Measurements from ENCODE around the gene NFKB1. TPM values are rescaled to one million over a fixed set of nuclear protein-coding genes. Genes with fewer than 3 reads are reported as not detected.

NFKB1 gene
- total RNA-seq, 4 donors from 2014 or later: 18.8 to 56.3 (median 30.8) TPM

DNA sequence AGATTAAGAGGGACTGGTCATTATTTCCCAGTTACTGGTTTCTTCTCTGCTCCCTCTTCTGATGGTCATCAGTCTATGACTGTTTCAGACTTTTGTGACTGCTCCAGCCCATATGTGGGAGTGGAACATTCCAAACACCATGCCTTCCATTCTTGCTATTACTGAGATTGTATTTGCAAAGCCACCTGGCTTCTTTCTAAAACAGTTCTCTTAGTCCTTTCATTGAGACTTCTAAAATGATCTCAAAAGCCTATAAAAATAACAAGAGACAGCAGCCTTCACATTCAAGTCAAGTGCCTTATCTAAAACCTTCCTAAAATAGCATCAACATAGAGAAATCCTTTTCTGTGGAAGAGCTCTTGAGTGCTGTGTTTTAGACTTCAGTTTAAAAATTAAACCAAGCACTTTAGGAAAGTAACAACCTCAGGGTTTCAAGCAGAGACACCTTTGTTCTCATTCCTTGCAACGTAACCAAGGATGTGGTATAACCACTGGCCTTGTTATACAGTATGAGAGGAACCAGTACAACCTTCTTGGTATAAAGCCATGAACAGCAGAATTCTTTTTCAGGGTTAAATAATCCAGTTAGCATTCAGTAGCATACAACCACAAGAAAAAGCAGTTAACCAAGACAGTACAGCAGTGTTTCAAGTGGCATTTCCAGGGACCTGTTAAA, 97.1 kb downstream of the NFKB1 start:
- no peaks in the 10 kb centered on the region for H3K27me3 ChIP-seq
- H3K27ac ChIP-seq: peak overlapping the region; percentile 26 to 85
- no peaks in the 10 kb centered on the region for H3K9me3 ChIP-seq
- intact Hi-C loops (cut with DNase I; ENCODE audit: low total_unique reads): no loop called here
- H3K4me1 ChIP-seq: no peaks in the 10 kb centered on the region
- no peaks in the 10 kb centered on the region for H3K36me3 ChIP-seq
- TF ChIP-seq, protein P1, sequence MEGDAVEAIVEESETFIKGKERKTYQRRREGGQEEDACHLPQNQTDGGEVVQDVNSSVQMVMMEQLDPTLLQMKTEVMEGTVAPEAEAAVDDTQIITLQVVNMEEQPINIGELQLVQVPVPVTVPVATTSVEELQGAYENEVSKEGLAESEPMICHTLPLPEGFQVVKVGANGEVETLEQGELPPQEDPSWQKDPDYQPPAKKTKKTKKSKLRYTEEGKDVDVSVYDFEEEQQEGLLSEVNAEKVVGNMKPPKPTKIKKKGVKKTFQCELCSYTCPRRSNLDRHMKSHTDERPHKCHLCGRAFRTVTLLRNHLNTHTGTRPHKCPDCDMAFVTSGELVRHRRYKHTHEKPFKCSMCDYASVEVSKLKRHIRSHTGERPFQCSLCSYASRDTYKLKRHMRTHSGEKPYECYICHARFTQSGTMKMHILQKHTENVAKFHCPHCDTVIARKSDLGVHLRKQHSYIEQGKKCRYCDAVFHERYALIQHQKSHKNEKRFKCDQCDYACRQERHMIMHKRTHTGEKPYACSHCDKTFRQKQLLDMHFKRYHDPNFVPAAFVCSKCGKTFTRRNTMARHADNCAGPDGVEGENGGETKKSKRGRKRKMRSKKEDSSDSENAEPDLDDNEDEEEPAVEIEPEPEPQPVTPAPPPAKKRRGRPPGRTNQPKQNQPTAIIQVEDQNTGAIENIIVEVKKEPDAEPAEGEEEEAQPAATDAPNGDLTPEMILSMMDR (IDR thresholded peaks at IDR 0.05): no peak
- no peak for TF ChIP-seq POLR2A (IDR thresholded peaks at IDR 0.05)
- DNase-seq: no peak
- no peak overlapping the region for H3K4me3 ChIP-seq

DNA sequence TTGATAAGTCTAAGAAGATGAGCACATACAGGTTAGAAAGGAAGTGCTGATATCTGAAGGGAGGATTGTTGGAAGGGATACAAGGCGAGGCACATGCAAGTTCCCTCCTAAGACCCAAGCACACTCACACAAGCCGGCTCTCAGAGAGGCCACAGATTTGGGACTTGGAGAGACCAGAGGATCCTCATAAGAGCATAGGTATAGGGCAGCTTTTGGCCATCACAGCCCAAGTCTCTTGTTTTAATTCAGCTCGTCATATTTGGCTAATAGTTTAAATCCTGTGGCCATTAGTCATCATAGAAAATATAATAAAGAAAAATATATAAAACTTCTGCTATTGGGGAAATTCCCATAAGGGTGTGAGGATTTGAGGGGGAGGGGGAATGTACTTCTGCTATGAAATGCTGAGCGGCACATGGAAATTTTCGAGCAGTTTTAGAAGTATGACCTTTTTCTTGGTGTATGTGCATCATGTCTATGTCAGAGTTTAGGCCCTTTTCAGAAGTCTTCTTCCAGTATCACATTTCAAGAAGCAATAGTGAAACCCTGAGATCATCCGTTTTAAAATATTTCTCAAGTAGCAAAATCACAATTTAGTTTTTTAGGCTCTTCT, 97.7 kb downstream of the NFKB1 start:
- Histone ChIP-seq H3K9me3 (no peaks in the 10 kb centered on the region), H3K36me3 (no peaks in the 10 kb centered on the region), H3K4me3 (no peak overlapping the region), H3K4me1 (no peaks in the 10 kb centered on the region), H3K27me3 (no peaks in the 10 kb centered on the region), H3K27ac (peak overlapping the region; percentile 26 to 85)
- no peak for TF ChIP-seq POLR2A (IDR thresholded peaks at IDR 0.05)
- TF ChIP-seq, protein P1 (IDR thresholded peaks at IDR 0.05): no peak
- no peak for DNase-seq
- intact Hi-C loops (cut with DNase I; ENCODE audit: low total_unique reads): no loop called here

DNA sequence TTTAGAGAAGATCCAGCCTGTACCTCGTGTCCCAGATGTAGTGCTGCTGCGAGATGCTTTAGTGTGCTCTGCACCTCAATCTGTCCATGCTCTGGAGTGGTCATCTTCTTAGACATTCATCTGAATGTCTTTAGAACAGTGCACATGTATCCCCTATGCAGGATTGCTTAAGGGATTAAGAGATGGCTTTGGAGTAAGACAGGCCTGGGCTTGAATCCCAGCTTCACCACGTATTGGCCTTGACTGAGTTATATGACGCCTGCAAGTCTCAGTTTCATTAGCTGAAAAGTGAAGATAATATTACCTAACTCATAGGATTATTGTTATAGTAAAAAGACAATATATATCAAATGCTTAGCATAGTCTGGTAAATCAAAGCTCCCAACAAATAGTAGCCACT, 98.3 kb downstream of the NFKB1 start:
- H3K4me3 ChIP-seq: no peak overlapping the region
- no peaks in the 10 kb centered on the region for H3K36me3 ChIP-seq
- no peaks in the 10 kb centered on the region for H3K27me3 ChIP-seq
- intact Hi-C loops (cut with DNase I; ENCODE audit: low total_unique reads): no loop called here
- no peaks in the 10 kb centered on the region for H3K4me1 ChIP-seq
- H3K9me3 ChIP-seq: no peaks in the 10 kb centered on the region
- DNase-seq: no peak
- TF ChIP-seq, protein P1 (IDR thresholded peaks at IDR 0.05): no peak
- TF ChIP-seq POLR2A (IDR thresholded peaks at IDR 0.05): no peak
- H3K27ac ChIP-seq: peak overlapping the region in 1 of 2 donors; percentile 85

DNA sequence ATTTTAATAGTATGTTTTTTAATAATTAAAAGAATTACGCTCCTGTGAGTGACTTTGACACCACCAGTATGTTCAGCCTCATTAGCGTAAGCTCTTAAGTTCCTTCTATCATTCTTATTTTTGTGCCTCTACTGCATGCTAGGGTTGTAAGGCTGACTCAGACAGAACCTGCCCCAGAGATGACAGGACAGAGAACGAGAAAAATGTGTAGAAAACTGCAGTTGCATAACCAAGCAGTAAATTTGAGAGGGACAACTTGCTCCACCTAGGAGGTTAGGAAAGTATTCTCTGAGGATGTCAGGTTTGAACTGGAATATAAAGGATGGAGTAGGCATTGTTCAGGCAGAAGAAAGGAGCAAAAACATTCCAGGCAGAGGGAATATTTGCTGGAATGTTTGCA, 98.7 kb downstream of the NFKB1 start:
- no peak for DNase-seq
- H3K4me3 ChIP-seq: no peak overlapping the region
- no peaks in the 10 kb centered on the region for H3K36me3 ChIP-seq
- TF ChIP-seq, protein P1 (IDR thresholded peaks at IDR 0.05): no peak
- no peak for TF ChIP-seq POLR2A (IDR thresholded peaks at IDR 0.05)
- H3K4me1 ChIP-seq: no peaks in the 10 kb centered on the region
- no peaks in the 10 kb centered on the region for H3K27me3 ChIP-seq
- no peaks in the 10 kb centered on the region for H3K9me3 ChIP-seq
- peak overlapping the region in 1 of 2 donors; percentile 85 for H3K27ac ChIP-seq
- intact Hi-C loops (cut with DNase I; ENCODE audit: low total_unique reads): no loop called here

DNA sequence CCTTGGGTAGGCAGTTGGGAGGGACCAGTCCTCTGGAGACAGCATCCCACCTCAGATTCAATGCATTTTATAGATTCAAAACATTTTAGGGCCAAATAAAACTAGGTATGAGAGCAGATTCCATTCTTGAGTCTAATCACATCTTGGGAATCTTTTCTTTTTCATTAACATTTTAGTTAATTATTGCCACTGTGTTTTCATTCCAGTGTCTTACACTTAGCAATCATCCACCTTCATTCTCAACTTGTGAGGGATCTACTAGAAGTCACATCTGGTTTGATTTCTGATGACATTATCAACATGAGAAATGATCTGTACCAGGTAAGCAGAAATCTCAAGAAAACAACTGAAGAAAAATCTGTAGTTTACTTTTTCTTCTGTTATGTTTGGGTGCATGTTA, 99.5 kb downstream of the NFKB1 start:
- Histone ChIP-seq H3K4me1 (no peaks in the 10 kb centered on the region), H3K9me3 (no peaks in the 10 kb centered on the region), H3K36me3 (no peaks in the 10 kb centered on the region), H3K27me3 (no peaks in the 10 kb centered on the region), H3K27ac (no peak overlapping the region), H3K4me3 (no peak overlapping the region)
- TF ChIP-seq, protein P1 (IDR thresholded peaks at IDR 0.05): no peak
- TF ChIP-seq POLR2A (IDR thresholded peaks at IDR 0.05): no peak
- intact Hi-C loops (cut with DNase I; ENCODE audit: low total_unique reads): no loop called here
- DNase-seq: no peak

Measured in uterus (tissue), 4 donors.